Posterior vena cava (tissue), 2 donors: Measurements from ENCODE around the gene TP63. TPM values are rescaled to one million over a fixed set of nuclear protein-coding genes. Genes with fewer than 3 reads are reported as not detected.

Experiments used
- DNase-seq: peaks from one replicate; pipeline ENCODE4 v3.0.0-alpha.2; 2020; ENCODE audit warnings: low spot score
- intact Hi-C, 2 donors: fragments of 100-400 bp; cut with DNase I; formaldehyde crosslinking; loops; one replicate each; pipeline versions ENCODE4 v1.14.1 to v1.14.2; 2022 to 2023
- total RNA-seq, 2 donors: library from RNA; stranded (reverse); fragmentation: NEBNext Ultra II Directional; extraction: Animal tissue kit (Norgen Biotek cat#: 25700); gene quantifications; one replicate each; pipeline ENCODE4 v1.2.1, GENCODE V29; 2021
- donor health status: DM: yes; HTN: yes; CAD: no.
- donor health status: DM: yes; HTN: yes; CAD: no.

TP63 gene
- total RNA-seq, 2 donors from 2014 or later, result 0.19 to 0.46 TPM

- intact Hi-C loops, result no loop called here
- no peak for DNase-seq
Observed at GRCh38 chr3:189674249-189674913, 43.2 kb downstream of the TP63 start.

- DNase-seq, result no peak
- intact Hi-C loops, result no loop called here
Observed at GRCh38 chr3:189677667-189678066, 46.5 kb downstream of the TP63 start.

- DNase-seq, result no peak
- intact Hi-C loops, result no loop called here
Observed at GRCh38 chr3:189680723-189681122, 49.5 kb downstream of the TP63 start.

GRCh38 chr3:189683546-189684255 is 52.5 kb downstream of the TP63 start:
- no peak for DNase-seq
- intact Hi-C loops, result no loop called here

GRCh38 chr3:189684317-189684716 is 53.1 kb downstream of the TP63 start:
- intact Hi-C loops, result no loop called here
- DNase-seq, result no peak

GRCh38 chr3:189685291-189685690 is 54.1 kb downstream of the TP63 start:
- DNase-seq, result no peak
- intact Hi-C loops, result no loop called here

- DNase-seq, result no peak
- intact Hi-C loops, result no loop called here
Observed at GRCh38 chr3:189685860-189686259, 54.7 kb downstream of the TP63 start.

- intact Hi-C loops, result no loop called here
- no peak for DNase-seq
Observed at GRCh38 chr3:189687475-189687874, 56.3 kb downstream of the TP63 start.

GRCh38 chr3:189688262-189688661 is 57.1 kb downstream of the TP63 start:
- intact Hi-C loops, result no loop called here
- DNase-seq, result no peak

- DNase-seq, result no peak
- intact Hi-C loops, result no loop called here
Observed at GRCh38 chr3:189689625-189690024, 58.4 kb downstream of the TP63 start.

GRCh38 chr3:189690237-189690636 is 59.0 kb downstream of the TP63 start:
- intact Hi-C loops, result no loop called here
- DNase-seq, result no peak

GRCh38 chr3:189690672-189691071 is 59.5 kb downstream of the TP63 start:
- DNase-seq, result no peak
- intact Hi-C loops, result no loop called here

GRCh38 chr3:189695400-189695799 is 64.2 kb downstream of the TP63 start:
- intact Hi-C loops, result no loop called here
- no peak for DNase-seq

- no peak for DNase-seq
- intact Hi-C loops, result no loop called here
Observed at GRCh38 chr3:189698811-189699210, 67.6 kb downstream of the TP63 start.

GRCh38 chr3:189699885-189700284 is 68.7 kb downstream of the TP63 start:
- DNase-seq, result no peak
- intact Hi-C loops, result no loop called here

- intact Hi-C loops, result no loop called here
Observed at GRCh38 chr3:189702066-189702646, 71.0 kb downstream of the TP63 start.

GRCh38 chr3:189703865-189704264 is 72.7 kb downstream of the TP63 start:
- no peak for DNase-seq
- intact Hi-C loops, result no loop called here

More at GRCh38 chr3:189702066-189702646, 71.0 kb downstream of the TP63 start:
- DNase-seq, result no peak

GRCh38 chr3:189708375-189708774 is 77.2 kb downstream of the TP63 start:
- no peak for DNase-seq
- intact Hi-C loops, result no loop called here

GRCh38 chr3:189710620-189711402 is 79.6 kb downstream of the TP63 start:
- DNase-seq, result no peak
- intact Hi-C loops, result no loop called here

GRCh38 chr3:189712906-189713483 is 81.8 kb downstream of the TP63 start:
- no peak for DNase-seq
- intact Hi-C loops, result no loop called here
